Activated gamma-delta T cell treated with anti-CD3 and anti-CD28 coated beads, Interleukin-2, amount 50 U/mL, for 16 hours (primary cell): ENCODE data around the gene ZFYVE9.

Experiments used
- DNase-seq: peaks from one replicate; pipeline ENCODE4 v3.0.0-alpha.2; 2020; ENCODE audit warnings: low read depth

Gene ZFYVE9

DNA sequence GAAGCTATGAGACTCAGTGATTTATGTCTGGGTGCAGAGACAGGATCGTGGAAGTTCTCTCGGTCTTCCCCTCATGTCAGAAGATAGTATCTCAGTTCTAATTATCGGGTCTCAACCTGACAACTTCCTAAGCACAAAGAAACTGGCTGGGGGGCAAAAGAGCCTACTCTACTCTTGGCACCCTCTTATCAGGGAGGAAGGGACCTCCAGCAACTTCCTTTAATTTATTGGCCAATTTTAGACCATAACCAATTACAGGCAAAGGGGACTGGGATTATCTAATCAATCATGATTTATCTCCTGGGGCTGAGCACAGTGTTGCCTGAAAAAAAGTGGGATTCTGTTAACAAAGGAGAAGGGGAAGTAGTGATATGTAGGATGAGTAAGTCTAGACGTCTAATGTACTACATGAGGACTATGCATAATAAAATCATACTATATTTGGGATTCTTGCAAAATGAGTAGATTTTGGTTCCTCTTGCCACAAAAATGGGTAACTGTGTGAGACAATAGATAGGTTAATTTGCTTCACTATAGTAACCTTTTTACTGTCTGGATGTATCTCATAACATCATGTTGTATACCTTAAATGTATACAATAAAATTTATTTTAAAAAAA, 98.8 kb downstream of the ZFYVE9 start:
- no peak for DNase-seq

GRCh38 chr1:52243221-52243987, 101.5 kb downstream of the ZFYVE9 start:
- DNase-seq = no peak

DNA sequence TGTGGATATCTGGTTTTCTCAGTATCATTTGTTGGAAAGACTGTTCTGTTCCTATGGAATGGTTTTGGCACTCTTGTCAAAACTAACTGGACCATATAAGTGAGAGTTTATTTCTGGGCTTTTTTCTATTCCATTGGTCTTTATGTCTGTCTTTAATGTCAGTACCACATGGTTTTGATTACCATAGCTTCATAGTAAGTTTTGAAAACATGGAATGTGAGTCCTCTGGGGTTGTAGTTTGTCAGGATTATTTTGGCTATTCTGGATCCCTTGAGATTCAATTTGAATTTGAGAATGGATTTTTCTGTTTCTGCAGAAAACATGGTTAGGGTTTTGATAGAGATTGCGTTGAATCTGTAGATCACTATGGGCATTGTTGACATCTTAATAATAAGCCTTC, 107.9 kb downstream of the ZFYVE9 start:
- no peak for DNase-seq

DNA sequence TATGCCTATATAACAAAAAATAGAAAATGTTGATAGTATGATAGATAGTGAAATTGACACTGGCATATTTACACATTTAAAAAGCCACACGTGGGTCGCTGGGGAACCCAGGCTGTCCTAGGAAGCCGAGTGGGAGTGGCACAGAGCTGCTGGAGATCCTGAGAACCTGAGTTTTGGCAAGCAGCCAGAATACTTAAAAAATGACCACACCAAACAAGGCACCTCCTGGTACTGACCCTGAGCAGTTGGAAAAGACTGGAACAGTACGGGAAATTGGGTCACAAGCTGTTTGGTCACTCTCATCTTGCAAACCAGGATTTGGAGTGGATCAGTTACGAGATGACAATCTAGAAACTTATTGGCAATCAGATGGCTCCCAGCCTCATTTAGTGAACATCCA, 111.5 kb downstream of the ZFYVE9 start:
- DNase-seq = no peak

DNA sequence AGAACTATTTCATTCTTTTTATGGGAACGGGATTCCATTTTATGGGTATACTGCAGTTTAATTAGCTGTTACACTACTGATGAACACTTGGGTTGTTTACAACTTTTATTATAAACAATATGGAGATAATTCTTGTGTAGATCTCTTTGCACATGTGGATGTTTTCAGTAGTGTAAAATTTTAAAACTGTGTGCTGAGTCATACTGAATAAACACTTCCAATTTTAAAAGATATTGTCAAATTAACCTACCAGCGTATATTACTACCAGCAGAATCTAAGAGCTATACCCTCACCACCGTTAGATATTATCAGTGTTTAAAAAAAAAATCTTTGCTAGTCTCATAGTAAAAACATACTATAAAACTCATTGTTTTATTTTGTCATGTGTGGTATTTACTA, 118.0 kb downstream of the ZFYVE9 start:
- DNase-seq = no peak

GRCh38 chr1:52263153-52263910, 121.4 kb downstream of the ZFYVE9 start:
- no peak for DNase-seq

- no peak for DNase-seq
These were observed 122.7 kb downstream of the ZFYVE9 start for GRCh38 chr1:52264530-52265115.

- no peak for DNase-seq
These were observed 124.6 kb downstream of the ZFYVE9 start for GRCh38 chr1:52266507-52266906.

DNA sequence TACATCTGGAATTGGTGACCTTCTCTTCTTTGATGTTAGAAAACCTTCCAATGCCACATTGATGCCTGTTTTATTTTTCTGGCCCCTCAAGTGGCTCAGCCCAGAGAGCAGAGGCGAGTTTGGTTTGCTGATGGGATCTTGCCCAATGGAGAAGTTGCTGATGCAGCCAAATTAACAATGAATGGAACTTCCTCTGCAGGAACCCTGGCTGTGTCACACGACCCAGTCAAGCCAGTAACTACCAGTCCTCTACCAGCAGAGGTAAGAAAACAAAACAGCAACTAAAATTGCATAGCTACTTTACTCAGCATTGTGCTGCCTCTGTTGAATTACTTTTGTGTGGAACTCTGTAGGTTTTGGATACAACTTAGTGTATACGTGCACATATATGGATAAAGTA, 126.5 kb downstream of the ZFYVE9 start:
- no peak for DNase-seq

DNA sequence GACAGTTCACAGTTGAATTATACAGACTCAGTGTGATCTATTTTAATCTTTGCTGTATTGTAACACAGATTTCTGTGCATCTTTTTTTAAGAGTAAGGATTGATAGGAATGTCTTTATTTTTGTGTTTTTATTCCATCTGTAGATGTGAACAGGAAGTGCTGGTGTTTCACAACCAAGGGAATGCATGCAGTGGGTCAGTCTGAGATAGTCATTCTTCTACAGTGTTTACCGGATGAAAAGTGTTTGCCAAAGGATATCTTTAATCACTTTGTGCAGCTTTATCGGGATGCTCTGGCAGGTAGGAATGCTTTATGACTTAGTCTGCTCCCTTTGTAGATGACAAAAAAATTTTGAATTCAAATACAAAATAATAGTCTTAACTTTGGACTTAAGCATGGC, 139.6 kb downstream of the ZFYVE9 start:
- no peak for DNase-seq

GRCh38 chr1:52288286-52288685, 146.4 kb downstream of the ZFYVE9 start:
- no peak for DNase-seq

- no peak for DNase-seq
These were observed 152.7 kb downstream of the ZFYVE9 start for GRCh38 chr1:52294580-52294979.

GRCh38 chr1:52296345-52296744, 154.5 kb downstream of the ZFYVE9 start:
- DNase-seq = no peak

DNA sequence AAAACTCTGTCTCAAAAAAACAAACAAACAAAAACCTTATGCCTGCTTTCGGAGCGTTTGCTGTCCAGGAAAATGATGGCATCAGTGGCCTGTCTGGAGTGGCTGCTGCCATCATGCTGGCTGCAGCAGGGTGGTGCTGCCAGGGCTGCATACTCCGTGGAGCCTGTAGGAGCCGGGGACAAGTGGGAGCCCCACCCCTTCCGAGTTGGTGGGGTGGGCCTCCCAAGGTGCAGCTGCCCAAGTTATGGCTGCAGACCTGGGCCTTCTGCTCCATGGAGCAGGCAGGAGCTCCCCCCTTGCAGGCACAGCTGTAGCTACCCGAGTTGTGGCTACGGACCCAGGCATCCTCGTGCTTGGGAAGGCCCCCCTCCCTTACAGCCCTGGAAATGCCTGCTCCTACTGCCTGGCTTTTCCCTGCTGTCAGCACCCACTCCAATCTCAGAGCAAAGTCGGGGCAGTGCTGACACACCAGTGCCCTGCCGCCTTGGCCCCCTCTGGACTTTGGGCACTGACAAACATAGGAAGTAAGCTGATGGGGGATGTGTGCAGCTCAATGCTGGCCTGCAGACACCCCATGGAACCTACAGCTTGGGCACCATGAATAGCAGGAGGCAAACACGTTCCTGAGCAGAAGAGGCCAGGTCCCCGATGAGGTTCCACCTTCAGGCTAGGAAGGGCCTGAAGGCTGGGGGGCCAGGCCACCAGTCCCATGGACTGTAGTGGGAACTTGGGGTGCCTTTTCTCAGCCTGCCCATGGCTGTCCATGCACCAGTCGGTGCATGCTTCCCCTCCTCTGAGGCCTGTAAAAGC, 163.7 kb downstream of the ZFYVE9 start:
- no peak for DNase-seq

DNA sequence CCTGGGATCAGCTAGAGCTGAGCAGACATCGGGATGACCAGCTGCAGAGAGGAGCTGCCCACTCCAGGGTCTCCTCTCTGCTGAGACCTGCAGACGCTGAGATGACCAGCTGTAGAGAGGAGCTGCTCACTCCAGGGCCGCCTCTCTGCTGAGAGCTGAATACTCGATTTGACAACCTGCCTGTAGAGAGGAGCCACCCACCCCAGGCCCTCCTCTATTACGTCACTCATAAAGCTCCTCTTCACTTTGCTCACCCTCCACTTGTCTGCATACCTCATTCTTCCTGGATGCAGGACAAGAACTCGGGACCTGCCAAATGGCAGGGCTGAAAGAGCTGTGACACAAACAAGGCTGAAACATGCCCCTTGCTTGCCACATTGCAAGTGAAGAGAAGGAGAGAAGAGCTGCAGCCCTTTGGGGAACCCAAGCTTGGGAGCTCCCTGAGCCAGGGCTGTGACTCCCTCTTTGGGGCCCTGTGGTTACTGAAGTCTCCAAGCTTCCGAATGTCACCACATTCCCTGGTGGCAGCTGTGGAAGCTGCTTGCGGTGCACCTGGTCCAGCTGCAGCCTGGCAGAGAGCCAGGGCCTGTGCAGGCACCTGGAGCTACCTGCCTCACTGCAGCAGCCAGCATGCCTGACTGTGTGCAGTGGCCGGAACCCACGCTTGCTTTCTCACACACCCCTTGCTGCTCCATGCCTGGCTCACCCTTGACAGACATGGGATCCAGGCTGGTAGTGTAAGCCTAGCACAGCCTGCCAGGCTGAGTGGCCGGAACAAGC, 164.5 kb downstream of the ZFYVE9 start:
- no peak for DNase-seq

GRCh38 chr1:52321061-52321460, 179.2 kb downstream of the ZFYVE9 start:
- no peak for DNase-seq

DNA sequence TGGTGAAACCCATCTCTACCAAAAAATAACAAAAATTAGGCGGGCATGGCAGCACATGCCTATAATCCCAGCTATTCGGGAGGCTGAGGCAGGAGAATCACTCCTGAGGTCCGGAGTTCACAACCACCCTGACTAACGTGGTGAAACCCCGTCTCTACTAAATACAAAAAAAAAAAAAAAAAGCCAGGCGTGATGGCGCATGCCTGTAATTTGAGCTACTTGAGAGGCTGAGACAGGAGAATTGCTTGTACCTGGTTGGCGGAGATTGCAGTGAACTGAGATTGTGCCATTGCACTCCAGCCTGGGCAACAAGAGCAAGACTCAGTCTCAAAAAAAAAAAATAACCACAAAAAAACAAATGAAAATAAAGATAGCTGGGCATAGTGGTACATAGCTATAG, 181.8 kb downstream of the ZFYVE9 start:
- no peak for DNase-seq

DNA sequence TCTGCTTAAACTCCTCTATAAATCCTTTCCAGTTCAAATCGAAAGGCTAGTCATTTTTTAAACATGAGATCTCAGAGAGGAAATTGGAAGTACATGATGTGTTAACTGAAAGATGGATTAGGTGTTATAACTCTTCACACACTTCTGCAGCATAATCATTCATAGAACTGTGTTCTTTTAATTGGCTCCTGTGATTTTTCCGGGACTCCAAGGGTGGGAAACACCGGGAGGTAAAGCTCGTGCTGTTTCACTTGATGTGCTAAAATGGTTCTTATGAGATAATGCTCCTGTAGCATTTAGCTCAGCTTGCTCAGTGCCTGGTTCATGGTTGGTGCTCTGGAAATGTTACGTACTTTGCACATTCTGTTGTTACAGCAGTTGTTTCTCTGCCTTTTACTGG, 183.9 kb downstream of the ZFYVE9 start:
- DNase-seq = no peak

DNA sequence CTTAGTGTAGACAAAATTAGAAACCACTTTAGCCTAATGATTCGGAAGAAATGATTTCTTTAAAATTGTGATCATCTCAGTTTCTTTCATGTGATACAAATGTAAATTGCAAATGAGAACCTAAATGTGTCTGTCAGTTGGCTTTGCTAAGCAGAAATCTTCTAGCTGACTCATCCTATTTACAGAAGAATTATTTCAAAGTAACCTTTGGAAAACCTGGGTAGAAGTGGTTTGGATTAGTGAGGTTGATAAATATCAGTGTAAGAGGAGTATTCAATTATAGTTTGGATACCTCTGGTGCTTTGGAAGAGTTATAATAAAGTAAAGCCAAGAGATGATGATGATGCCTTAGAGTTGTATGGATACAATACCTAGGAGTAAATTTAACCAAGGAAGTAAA, 186.7 kb downstream of the ZFYVE9 start:
- no peak for DNase-seq

DNA sequence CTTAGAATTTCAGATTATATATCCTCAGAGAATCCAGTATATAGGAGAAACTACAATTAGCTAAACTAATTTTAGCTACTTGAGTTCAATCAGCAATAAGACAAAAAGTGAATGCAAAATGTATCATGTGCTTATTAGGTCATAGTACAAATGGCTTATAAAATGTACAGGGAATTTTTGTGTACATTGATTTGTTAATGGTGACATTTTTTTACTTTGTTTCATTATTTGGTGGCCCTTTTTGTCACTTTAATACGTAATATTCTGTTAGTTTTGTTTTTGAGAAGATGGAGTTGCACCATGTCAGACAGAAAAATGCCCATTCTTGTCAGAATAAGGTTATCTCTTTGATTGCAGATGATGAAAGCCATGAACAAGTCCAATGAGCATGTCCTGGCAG, 190.5 kb downstream of the ZFYVE9 start:
- DNase-seq = no peak

DNA sequence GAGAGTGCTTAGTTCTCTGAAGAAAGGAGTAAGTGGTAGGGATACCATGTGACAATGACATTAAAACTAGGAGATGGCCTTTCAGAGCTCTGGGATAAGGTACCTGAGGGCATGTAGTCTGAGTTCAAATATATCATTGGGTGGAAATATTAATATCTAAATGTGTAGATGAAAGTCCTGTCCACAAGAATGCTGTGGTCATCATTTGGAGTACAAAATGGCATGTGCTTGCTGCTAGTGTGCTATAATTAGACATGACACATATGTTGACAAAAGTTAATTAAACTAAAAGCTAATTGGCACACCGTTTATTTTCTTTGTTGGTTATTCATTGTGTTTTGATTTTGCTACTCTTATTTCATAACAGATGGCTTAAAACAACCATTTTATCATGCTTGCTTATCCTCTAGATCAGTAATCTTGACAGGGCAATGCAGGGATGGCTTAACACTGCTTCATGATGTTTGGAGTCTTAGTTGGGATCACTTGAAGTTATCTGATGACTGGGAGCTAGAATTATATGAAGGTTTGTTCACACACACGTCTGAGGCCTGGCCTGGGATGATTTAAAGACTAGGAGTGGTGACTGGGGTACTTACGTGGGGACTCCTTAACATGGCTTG, 193.1 kb downstream of the ZFYVE9 start:
- DNase-seq = no peak
